Endothelial cell of umbilical vein (primary cell): Measurements from ENCODE around the gene ADGRD1. TPM values are rescaled to one million over a fixed set of nuclear protein-coding genes. Genes with fewer than 3 reads are reported as not detected.

Source experiments
- BruUV-seq: library from RNA; stranded (reverse); fragments of 400-500 nt; replicated peaks from 2 replicates; lab custom pipeline; 2021; lab: Mats Ljungman, UMichigan
- CTCF ChIA-PET: fragments of 300-600, 350-600 bp; sonication (Branson Sonifier 250); formaldehyde crosslinking; loops from one replicate; lab custom pipeline; 2021; ENCODE audit warnings: antibody characterized with exemption, inconsistent platforms; lab: Charles Lee
- POLR2A ChIA-PET: fragments of 300-600, 350-600 bp; sonication (Branson Sonifier 250); formaldehyde crosslinking; loops from one replicate; lab custom pipeline; 2021; ENCODE audit warnings: antibody characterized with exemption, inconsistent platforms; lab: Charles Lee
- DNase-seq: peaks from one replicate; pipeline ENCODE4 v3.0.0-alpha.2; 2011; ENCODE audit warnings: low read depth, low spot score
- FAIRE-seq: peaks from 2 replicates; lab custom pipeline; 2011; peaks lifted over from hg19 to GRCh38; lab: Jason Lieb, UNC
- H2AFZ ChIP-seq: 2 replicates; pipeline ENCODE4 v1.6.0; 2012; ENCODE audit warnings: low read depth, low read length, control low read depth, inconsistent platforms
- H3K27ac ChIP-seq: 2 replicates; pipeline ENCODE4 v1.5.1; 2011; ENCODE audit warnings: low read depth, mild to moderate bottlenecking, control low read depth, low read length, moderate library complexity; ENCODE audit not compliant: insufficient read depth
- H3K27me3 ChIP-seq, 2 experiments: 2 replicates each; pipeline versions ENCODE4 v1.6.0 to v1.6.1; 2011; ENCODE audit warnings: low read length in 2 of 2, mixed read lengths in 1 of 2; ENCODE audit not compliant: control insufficient read depth in 2 of 2, insufficient read depth in 2 of 2
- H3K36me3 ChIP-seq, 2 experiments: 2 replicates in 1 of 2; 3 replicates in 1 of 2; pipeline ENCODE4 v1.5.1; 2011; ENCODE audit warnings: low read length in 2 of 2, mild to moderate bottlenecking in 1 of 2, moderate library complexity in 1 of 2; ENCODE audit not compliant: control insufficient read depth in 2 of 2, insufficient read depth in 2 of 2; ENCODE audit errors: extremely low read depth in 1 of 2
- H3K4me1 ChIP-seq: 3 replicates; pipeline ENCODE4 v1.5.1; 2011; ENCODE audit warnings: mild to moderate bottlenecking, low read length; ENCODE audit not compliant: control insufficient read depth, insufficient read depth; ENCODE audit errors: extremely low read depth
- H3K4me2 ChIP-seq: 2 replicates; pipeline ENCODE4 v1.6.1; 2011; ENCODE audit warnings: low read length, control low read depth, mixed read lengths; ENCODE audit not compliant: insufficient read depth
- H3K4me3 ChIP-seq, 3 experiments: fragments of 200-600 bp in 1 of 3; sonication (generic), shearing (Covaris generic) in 1 of 3; replicated peaks in 1 of 3; 2 replicates each; pipeline ENCODE4 v1.5.1; 2011 to 2016; ENCODE audit warnings: control low read depth in 3 of 3, low read length in 3 of 3, mild to moderate bottlenecking in 2 of 3, inconsistent platforms in 1 of 3, low read depth in 1 of 3, moderate library complexity in 1 of 3; ENCODE audit not compliant: insufficient read depth in 1 of 3
- H3K79me2 ChIP-seq: 2 replicates; pipeline ENCODE4 v1.6.0; 2012; ENCODE audit warnings: low read length, inconsistent platforms; ENCODE audit not compliant: control insufficient read depth, insufficient read depth
- H3K9ac ChIP-seq: replicated peaks from 2 replicates; pipeline ENCODE3; 2011; ENCODE audit warnings: low read length, control low read depth; ENCODE audit not compliant: insufficient read depth; ENCODE audit errors: extremely low read depth
- H3K9me1 ChIP-seq: replicated peaks from 3 replicates; pipeline ENCODE4 v1.6.0; 2011; ENCODE audit warnings: mild to moderate bottlenecking, low read length; ENCODE audit not compliant: control insufficient read depth, insufficient read depth; ENCODE audit errors: extremely low read depth
- H3K9me3 ChIP-seq: replicated peaks from 2 replicates; pipeline ENCODE4 v1.5.1; 2012; ENCODE audit warnings: low read length, inconsistent platforms; ENCODE audit not compliant: control insufficient read depth, insufficient read depth
- H4K20me1 ChIP-seq: replicated peaks from 2 replicates; pipeline ENCODE3; 2011; ENCODE audit warnings: mild to moderate bottlenecking, low read length; ENCODE audit not compliant: control insufficient read depth, insufficient read depth; ENCODE audit errors: extremely low read depth
- GATA2 ChIP-seq: IDR thresholded peaks from 2 replicates; pipeline ENCODE4 v1.7.0; 2011; ENCODE audit warnings: low read depth, mild to moderate bottlenecking, moderate library complexity, mixed read lengths, low read length; ENCODE audit not compliant: insufficient read length, insufficient read depth
- dilution Hi-C: fragments of 300-500 bp; cut with MboI; formaldehyde crosslinking; loops from one replicate; pipeline ENCODE4 v1.15.0; 2019; ENCODE audit warnings: low sequenced_read_pairs; ENCODE audit not compliant: extremely low pct_ligation_motif_present
- intact Hi-C: fragments of 100-400 bp; cut with micrococcal nuclease; formaldehyde crosslinking; loops from one replicate; pipeline ENCODE4 v1.10.0; 2022
- polyA plus RNA-seq, 4 experiments: library from polyadenylated mRNA; depleted of rRNA in 3 of 4; stranded (reverse) in 3 of 4; unstranded in 1 of 4; fragments of >200 nt; gene quantifications; 2 replicates each; pipeline versions ENCODE4 v1.2.1 to v1.2.3, GENCODE V29; 2011 to 2012; ENCODE audit warnings: missing spikeins in 1 of 4
- total RNA-seq: library from RNA; stranded (reverse); gene quantifications from 2 replicates; pipeline ENCODE4 v1.2.3, GENCODE V29; 2021
- TF ChIP-seq, protein P1 (sequence below), 2 donors: IDR thresholded peaks; 1 replicate in 1 of 2; 2 replicates in 1 of 2; pipeline ENCODE4 v1.5.1; 2011; ENCODE audit warnings: low read length in 2 of 2, mild to moderate bottlenecking in 2 of 2, moderate library complexity in 2 of 2, control low read depth in 1 of 2, inconsistent platforms in 1 of 2, low read depth in 1 of 2; ENCODE audit not compliant: insufficient read depth in 1 of 2; ENCODE audit errors: extremely low read depth in 1 of 2

ADGRD1 gene
- total and polyA plus RNA-seq, 2 donors (not counting 3 experiments of a cell fraction or from before 2014, with no cell fraction given): 0.07 TPM; not detected in 1

DNA sequence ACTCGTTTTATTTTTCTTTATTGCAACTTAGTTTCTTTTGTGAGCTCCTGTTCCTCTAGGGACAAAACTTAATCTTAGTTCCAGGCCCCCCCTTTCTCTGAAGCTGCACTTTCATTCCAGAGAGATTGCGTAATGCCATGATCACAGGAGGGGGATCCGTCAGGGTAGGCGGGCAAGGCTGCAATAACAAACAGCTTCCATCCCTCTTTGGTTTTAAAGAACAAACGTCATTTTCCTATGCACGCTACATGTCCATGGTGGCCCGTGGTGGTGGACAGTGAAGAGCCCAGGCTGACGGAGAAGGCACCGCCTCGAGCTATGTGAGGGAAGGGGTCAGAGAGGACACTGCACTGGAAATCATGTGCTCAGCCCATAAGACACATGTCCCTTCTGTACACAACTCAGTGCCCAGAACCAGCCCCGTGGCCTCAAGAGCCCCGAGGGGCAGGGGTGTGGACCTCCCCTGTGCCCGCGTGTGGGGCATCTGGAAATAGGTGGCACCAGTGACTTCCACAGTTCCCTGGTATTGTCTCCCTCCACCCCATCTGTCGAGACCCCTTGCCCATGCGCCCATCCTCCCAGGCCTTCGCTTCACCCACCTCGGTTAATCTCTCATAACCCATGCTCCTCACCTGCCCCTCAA lies 161.4 kb downstream of the ADGRD1 start:
- no peaks in the 10 kb centered on the region for H4K20me1 ChIP-seq
- ChIA-PET POLR2A (no interaction called here), CTCF (interaction anchor here (1.0 kb wide), 1 partner anchor 17 kb away, joined by 3 read pairs; no protein-coding TSS in a partner anchor)
- H3K9me3 ChIP-seq: no peaks in the 10 kb centered on the region
- intact Hi-C loops (no loop called here), dilution Hi-C loops (no loop called here)
- FAIRE-seq: no peak
- H3K79me2 ChIP-seq: no peaks in the 10 kb centered on the region
- TF ChIP-seq, protein P1, sequence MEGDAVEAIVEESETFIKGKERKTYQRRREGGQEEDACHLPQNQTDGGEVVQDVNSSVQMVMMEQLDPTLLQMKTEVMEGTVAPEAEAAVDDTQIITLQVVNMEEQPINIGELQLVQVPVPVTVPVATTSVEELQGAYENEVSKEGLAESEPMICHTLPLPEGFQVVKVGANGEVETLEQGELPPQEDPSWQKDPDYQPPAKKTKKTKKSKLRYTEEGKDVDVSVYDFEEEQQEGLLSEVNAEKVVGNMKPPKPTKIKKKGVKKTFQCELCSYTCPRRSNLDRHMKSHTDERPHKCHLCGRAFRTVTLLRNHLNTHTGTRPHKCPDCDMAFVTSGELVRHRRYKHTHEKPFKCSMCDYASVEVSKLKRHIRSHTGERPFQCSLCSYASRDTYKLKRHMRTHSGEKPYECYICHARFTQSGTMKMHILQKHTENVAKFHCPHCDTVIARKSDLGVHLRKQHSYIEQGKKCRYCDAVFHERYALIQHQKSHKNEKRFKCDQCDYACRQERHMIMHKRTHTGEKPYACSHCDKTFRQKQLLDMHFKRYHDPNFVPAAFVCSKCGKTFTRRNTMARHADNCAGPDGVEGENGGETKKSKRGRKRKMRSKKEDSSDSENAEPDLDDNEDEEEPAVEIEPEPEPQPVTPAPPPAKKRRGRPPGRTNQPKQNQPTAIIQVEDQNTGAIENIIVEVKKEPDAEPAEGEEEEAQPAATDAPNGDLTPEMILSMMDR (IDR thresholded peaks at IDR 0.05; ENCODE audit: extremely low read depth in 1 of 2, insufficient read depth in 1 of 2, low read depth in 1 of 2, low read length in 2 of 2): no peak
- no peak for TF ChIP-seq GATA2
- no peak overlapping the region for H2AFZ ChIP-seq
- no peak for DNase-seq
- H3K4me3 ChIP-seq: no peak overlapping the region
- H3K27me3 ChIP-seq: no peaks in the 10 kb centered on the region
- no peak overlapping the region for H3K27ac ChIP-seq
- no TSS peak for BruUV-seq
- no peak overlapping the region for H3K4me2 ChIP-seq
- no peaks in the 10 kb centered on the region for H3K9me1 ChIP-seq
- no peak overlapping the region for H3K9ac ChIP-seq
- no peaks in the 10 kb centered on the region for H3K4me1 ChIP-seq
- no peaks in the 10 kb centered on the region for H3K36me3 ChIP-seq

DNA sequence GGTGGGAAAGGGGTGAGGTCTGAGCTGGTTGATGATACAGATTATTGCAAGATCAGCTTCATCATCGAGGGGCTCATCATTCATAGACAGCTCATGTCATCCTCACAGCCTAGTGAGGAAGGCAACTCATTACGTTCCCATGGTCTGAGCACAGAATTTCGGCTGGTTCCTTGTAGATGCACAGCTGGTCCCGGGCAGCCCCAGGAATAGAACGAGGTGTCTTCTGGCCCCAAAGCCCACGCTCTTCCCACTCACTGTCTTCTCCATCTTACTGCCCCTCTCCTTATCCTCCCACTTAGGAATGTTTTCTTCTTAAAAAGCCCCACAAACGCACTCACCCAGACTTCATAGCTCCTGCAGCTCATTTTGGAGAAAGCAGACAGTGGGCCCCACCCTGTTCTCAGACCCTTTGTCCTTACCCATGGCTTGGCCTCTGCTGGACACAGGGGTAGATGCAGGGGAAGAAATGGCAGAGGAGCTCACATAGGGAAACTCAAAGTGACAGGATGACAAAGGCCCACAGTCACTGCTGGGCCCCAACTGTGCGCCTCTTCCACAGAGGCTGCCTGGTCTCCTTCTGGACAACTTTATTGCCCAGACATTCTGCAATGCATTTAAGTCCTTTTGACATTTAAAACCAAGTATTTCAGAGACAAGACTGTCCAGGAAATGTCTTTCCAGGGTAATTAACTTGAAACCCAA lies 162.2 kb downstream of the ADGRD1 start:
- Histone ChIP-seq H2AFZ (no peak overlapping the region), H3K9ac (no peak overlapping the region), H3K4me2 (no peak overlapping the region), H3K27me3 (no peaks in the 10 kb centered on the region), H4K20me1 (no peaks in the 10 kb centered on the region), H3K79me2 (no peaks in the 10 kb centered on the region), H3K27ac (no peak overlapping the region), H3K9me3 (no peaks in the 10 kb centered on the region), H3K36me3 (no peaks in the 10 kb centered on the region), H3K4me1 (no peaks in the 10 kb centered on the region), H3K9me1 (no peaks in the 10 kb centered on the region), H3K4me3 (no peak overlapping the region)
- intact Hi-C loops: no loop called here
- BruUV-seq: no TSS peak
- TF ChIP-seq, protein P1 (IDR thresholded peaks at IDR 0.05; ENCODE audit: extremely low read depth in 1 of 2, insufficient read depth in 1 of 2, low read depth in 1 of 2, low read length in 2 of 2): no peak
- FAIRE-seq (no peak), DNase-seq (no peak)
- dilution Hi-C loops: no loop called here
- CTCF ChIA-PET: interaction anchor here (1.0 kb wide), 1 partner anchor 16 kb away, joined by 3 read pairs; no protein-coding TSS in a partner anchor
- POLR2A ChIA-PET: no interaction called here
